ENCODE results near the gene VTA1. TPM values are rescaled to one million over a fixed set of nuclear protein-coding genes. Genes with fewer than 3 reads are reported as not detected.

VTA1 gene
- total and polyA plus RNA-seq, 2 of the 13 experiments (the other 11 are each of a cell fraction or from before 2014, with no cell fraction given), result 70.7 to 89.1 TPM

DNA sequence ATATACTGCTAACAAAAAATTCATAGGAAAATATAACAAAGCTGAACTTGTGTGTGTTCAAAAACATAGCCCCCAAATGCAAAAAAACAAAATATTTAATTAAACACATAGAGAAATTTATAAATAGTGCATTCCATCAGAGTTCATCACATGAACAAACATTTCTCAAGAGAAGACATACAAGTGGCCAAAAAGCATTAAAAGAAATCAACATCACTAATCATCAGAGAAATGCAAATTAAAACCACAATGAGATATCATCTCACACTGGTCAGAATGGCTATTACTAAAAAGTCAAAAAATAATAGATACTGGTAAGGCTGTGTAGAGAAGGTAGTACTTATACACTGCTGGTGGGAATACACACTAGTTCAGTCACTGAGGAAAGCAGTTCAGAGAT lies 115.2 kb downstream of the VTA1 start (continued):
- TF ChIP-seq, protein P1, sequence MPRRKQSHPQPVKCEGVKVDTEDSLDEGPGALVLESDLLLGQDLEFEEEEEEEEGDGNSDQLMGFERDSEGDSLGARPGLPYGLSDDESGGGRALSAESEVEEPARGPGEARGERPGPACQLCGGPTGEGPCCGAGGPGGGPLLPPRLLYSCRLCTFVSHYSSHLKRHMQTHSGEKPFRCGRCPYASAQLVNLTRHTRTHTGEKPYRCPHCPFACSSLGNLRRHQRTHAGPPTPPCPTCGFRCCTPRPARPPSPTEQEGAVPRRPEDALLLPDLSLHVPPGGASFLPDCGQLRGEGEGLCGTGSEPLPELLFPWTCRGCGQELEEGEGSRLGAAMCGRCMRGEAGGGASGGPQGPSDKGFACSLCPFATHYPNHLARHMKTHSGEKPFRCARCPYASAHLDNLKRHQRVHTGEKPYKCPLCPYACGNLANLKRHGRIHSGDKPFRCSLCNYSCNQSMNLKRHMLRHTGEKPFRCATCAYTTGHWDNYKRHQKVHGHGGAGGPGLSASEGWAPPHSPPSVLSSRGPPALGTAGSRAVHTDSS (CRISPR knock-in tag; conservative IDR thresholded peaks at IDR 0.05), result no peak
- TF ChIP-seq HOXA3 (CRISPR knock-in tag; IDR thresholded peaks at IDR 0.05) (no peak), NFYB (CRISPR knock-in tag; IDR thresholded peaks at IDR 0.05) (no peak), ARNTL (CRISPR knock-in tag; IDR thresholded peaks at IDR 0.05) (no peak), YEATS4 (CRISPR knock-in tag; IDR thresholded peaks at IDR 0.05; ENCODE audit: borderline replicate concordance) (no peak), ELF4 (CRISPR knock-in tag; IDR thresholded peaks at IDR 0.05; ENCODE audit: borderline replicate concordance) (no peak), THYN1 (CRISPR knock-in tag; IDR thresholded peaks at IDR 0.05; ENCODE audit: borderline replicate concordance, low read depth) (no peak), ARNT (IDR thresholded peaks at IDR 0.05) (no peak), CBX1 (IDR thresholded peaks at IDR 0.05; ENCODE audit: low read depth) (no peak)
- TF ChIP-seq, protein P2, sequence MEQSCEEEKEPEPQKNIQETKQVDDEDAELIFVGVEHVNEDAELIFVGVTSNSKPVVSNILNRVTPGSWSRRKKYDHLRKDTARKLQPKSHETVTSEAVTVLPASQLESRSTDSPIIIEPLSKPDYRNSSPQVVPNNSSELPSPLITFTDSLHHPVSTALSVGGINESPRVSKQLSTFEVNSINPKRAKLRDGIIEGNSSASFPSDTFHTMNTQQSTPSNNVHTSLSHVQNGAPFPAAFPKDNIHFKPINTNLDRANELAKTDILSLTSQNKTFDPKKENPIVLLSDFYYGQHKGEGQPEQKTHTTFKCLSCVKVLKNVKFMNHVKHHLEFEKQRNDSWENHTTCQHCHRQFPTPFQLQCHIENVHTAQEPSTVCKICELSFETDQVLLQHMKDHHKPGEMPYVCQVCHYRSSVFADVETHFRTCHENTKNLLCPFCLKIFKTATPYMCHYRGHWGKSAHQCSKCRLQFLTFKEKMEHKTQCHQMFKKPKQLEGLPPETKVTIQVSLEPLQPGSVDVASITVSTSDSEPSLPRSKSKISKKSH (CRISPR knock-in tag; IDR thresholded peaks at IDR 0.05; ENCODE audit: borderline replicate concordance), result no peak
- TF ChIP-seq, protein P3, sequence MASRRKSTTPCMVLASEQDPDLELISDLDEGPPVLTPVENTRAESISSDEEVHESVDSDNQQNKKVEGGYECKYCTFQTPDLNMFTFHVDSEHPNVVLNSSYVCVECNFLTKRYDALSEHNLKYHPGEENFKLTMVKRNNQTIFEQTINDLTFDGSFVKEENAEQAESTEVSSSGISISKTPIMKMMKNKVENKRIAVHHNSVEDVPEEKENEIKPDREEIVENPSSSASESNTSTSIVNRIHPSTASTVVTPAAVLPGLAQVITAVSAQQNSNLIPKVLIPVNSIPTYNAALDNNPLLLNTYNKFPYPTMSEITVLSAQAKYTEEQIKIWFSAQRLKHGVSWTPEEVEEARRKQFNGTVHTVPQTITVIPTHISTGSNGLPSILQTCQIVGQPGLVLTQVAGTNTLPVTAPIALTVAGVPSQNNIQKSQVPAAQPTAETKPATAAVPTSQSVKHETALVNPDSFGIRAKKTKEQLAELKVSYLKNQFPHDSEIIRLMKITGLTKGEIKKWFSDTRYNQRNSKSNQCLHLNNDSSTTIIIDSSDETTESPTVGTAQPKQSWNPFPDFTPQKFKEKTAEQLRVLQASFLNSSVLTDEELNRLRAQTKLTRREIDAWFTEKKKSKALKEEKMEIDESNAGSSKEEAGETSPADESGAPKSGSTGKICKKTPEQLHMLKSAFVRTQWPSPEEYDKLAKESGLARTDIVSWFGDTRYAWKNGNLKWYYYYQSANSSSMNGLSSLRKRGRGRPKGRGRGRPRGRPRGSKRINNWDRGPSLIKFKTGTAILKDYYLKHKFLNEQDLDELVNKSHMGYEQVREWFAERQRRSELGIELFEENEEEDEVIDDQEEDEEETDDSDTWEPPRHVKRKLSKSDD (CRISPR knock-in tag; IDR thresholded peaks at IDR 0.05; ENCODE audit: low read depth), result no peak
- TF ChIP-seq, protein P4, sequence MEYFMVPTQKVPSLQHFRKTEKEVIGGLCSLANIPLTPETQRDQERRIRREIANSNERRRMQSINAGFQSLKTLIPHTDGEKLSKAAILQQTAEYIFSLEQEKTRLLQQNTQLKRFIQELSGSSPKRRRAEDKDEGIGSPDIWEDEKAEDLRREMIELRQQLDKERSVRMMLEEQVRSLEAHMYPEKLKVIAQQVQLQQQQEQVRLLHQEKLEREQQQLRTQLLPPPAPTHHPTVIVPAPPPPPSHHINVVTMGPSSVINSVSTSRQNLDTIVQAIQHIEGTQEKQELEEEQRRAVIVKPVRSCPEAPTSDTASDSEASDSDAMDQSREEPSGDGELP (IDR thresholded peaks at IDR 0.05; ENCODE audit: borderline replicate concordance, low read depth), result no peak

Data from HepG2 (cell line).